H1 (cell line): Measurements from ENCODE around the gene MORC2. TPM values are rescaled to one million over a fixed set of nuclear protein-coding genes. Genes with fewer than 3 reads are reported as not detected.

Experiments used
- CTCF ChIA-PET: fragments of 300-600 bp; sonication (Branson Sonifier 250); formaldehyde crosslinking; loops from one replicate; lab custom pipeline; 2021; ENCODE audit not compliant: partially characterized antibody; lab: Charles Lee
- POLR2A ChIA-PET: fragments of 300-600 bp; sonication (Branson Sonifier 250); formaldehyde crosslinking; loops from one replicate; lab custom pipeline; 2021; ENCODE audit warnings: inconsistent platforms; ENCODE audit not compliant: partially characterized antibody; lab: Charles Lee
- DNase-seq, 2 experiments: peaks; one replicate each; pipeline versions ENCODE4 v3.0.0 to v3.0.0-alpha.2; 2010 to 2022; ENCODE audit warnings: low spot score in 2 of 2, low read depth in 1 of 2, mixed read lengths in 1 of 2
- FAIRE-seq: peaks from 2 replicates; lab custom pipeline; 2011; peaks lifted over from hg19 to GRCh38; lab: Jason Lieb, UNC
- H2AFZ ChIP-seq: 2 replicates; pipeline ENCODE4 v1.8.1; 2012; ENCODE audit warnings: low read length, inconsistent platforms
- H2AK5ac ChIP-seq: 2 replicates; pipeline ENCODE4 v1.6.1; 2013; ENCODE audit warnings: low read depth, low read length
- H2BK120ac ChIP-seq: replicated peaks from 2 replicates; pipeline ENCODE3; 2013; ENCODE audit warnings: low read depth, low read length, inconsistent platforms
- H2BK12ac ChIP-seq: 2 replicates; pipeline ENCODE4 v1.6.1; 2013; ENCODE audit warnings: low read depth, low read length
- H2BK15ac ChIP-seq: 2 replicates; pipeline ENCODE4 v1.6.1; 2013; ENCODE audit warnings: low read length
- H2BK20ac ChIP-seq: 2 replicates; pipeline ENCODE4 v1.6.1; 2013; ENCODE audit warnings: low read length
- H2BK5ac ChIP-seq: 2 replicates; pipeline ENCODE4 v1.6.1; 2013; ENCODE audit warnings: low read depth, low read length
- H3K14ac ChIP-seq: 2 replicates; pipeline ENCODE4 v1.6.1; 2013; ENCODE audit warnings: inconsistent platforms; ENCODE audit not compliant: insufficient read length
- H3K18ac ChIP-seq: 2 replicates; pipeline ENCODE4 v1.6.1; 2013; ENCODE audit warnings: low read length; ENCODE audit errors: extremely low read depth
- H3K23ac ChIP-seq: 2 replicates; pipeline ENCODE4 v1.6.1; 2013; ENCODE audit warnings: inconsistent platforms; ENCODE audit not compliant: insufficient read length
- H3K23me2 ChIP-seq: 2 replicates; pipeline ENCODE4 v1.6.1; 2013; ENCODE audit warnings: low read depth, low read length
- H3K27ac ChIP-seq: 2 replicates; pipeline ENCODE4 v1.6.1; 2011; ENCODE audit warnings: low read depth, low read length, inconsistent platforms
- H3K27me3 ChIP-seq, 4 experiments: replicated peaks in 1 of 4; 1 replicate in 1 of 4; 2 replicates in 3 of 4; pipeline versions ENCODE4 v1.6.1 to v1.8.1; 2011 to 2013; ENCODE audit warnings: low read length in 3 of 4, mild to moderate bottlenecking in 3 of 4, inconsistent platforms in 2 of 4, mixed read lengths in 2 of 4, moderate library complexity in 1 of 4; ENCODE audit not compliant: control insufficient read depth in 3 of 4, insufficient read depth in 3 of 4; ENCODE audit errors: extremely low read depth in 1 of 4
- H3K36me3 ChIP-seq, 4 experiments: 2 replicates each; pipeline versions ENCODE4 v1.6.1 to v1.8.1; 2011 to 2013; ENCODE audit warnings: mild to moderate bottlenecking in 4 of 4, low read length in 3 of 4, moderate library complexity in 2 of 4, control low read depth in 1 of 4, inconsistent platforms in 1 of 4; ENCODE audit not compliant: insufficient read depth in 4 of 4, control insufficient read depth in 2 of 4
- H3K4ac ChIP-seq: replicated peaks from 2 replicates; pipeline ENCODE3; 2013; ENCODE audit warnings: low read length, low read depth, mixed read lengths, inconsistent platforms; ENCODE audit not compliant: insufficient read length
- H3K4me1 ChIP-seq, 4 experiments: replicated peaks in 1 of 4; 1 replicate in 1 of 4; 2 replicates in 3 of 4; pipeline versions ENCODE4 v1.6.1 to v1.8.1; 2011 to 2013; ENCODE audit warnings: low read length in 3 of 4, inconsistent platforms in 2 of 4, mixed read lengths in 1 of 4; ENCODE audit not compliant: insufficient read depth in 4 of 4, control insufficient read depth in 3 of 4
- H3K4me2 ChIP-seq, 2 experiments: 2 replicates each; pipeline versions ENCODE4 v1.6.1 to v1.8.1; 2011 to 2013; ENCODE audit warnings: low read depth in 2 of 2, low read length in 2 of 2, control low read depth in 1 of 2, inconsistent platforms in 1 of 2, mild to moderate bottlenecking in 1 of 2; ENCODE audit not compliant: insufficient read depth in 1 of 2
- H3K4me3 ChIP-seq, 4 experiments: fragments of 200-600, 300-600 bp in 1 of 4; sonication (generic), shearing (Covaris generic), sonication (Bioruptor Twin) in 1 of 4; 2 replicates each; pipeline versions ENCODE4 v1.5.1 to v1.8.1; 2011 to 2016; ENCODE audit warnings: low read length in 4 of 4, low read depth in 3 of 4, control low read depth in 2 of 4, inconsistent platforms in 2 of 4, mild to moderate bottlenecking in 2 of 4, mixed read lengths in 1 of 4, moderate library complexity in 1 of 4; ENCODE audit not compliant: insufficient read depth in 2 of 4; ENCODE audit errors: extremely low read depth in 1 of 4
- H3K56ac ChIP-seq: replicated peaks from 2 replicates; pipeline ENCODE3; 2013; ENCODE audit warnings: low read depth, mild to moderate bottlenecking, mixed read lengths, low read length, inconsistent platforms; ENCODE audit not compliant: insufficient read length
- H3K79me1 ChIP-seq: 2 replicates; pipeline ENCODE4 v1.6.1; 2013; ENCODE audit warnings: low read depth, low read length, control low read depth
- H3K79me2 ChIP-seq, 2 experiments: 2 replicates each; pipeline versions ENCODE4 v1.6.1 to v1.8.1; 2012 to 2013; ENCODE audit warnings: low read length in 2 of 2, mild to moderate bottlenecking in 2 of 2, inconsistent platforms in 1 of 2; ENCODE audit not compliant: insufficient read depth in 2 of 2, control insufficient read depth in 1 of 2
- H3K9ac ChIP-seq, 4 experiments: replicated peaks in 1 of 4; 1 replicate in 1 of 4; 2 replicates in 3 of 4; pipeline versions ENCODE4 v1.6.1 to v1.8.1; 2011 to 2013; ENCODE audit warnings: low read depth in 3 of 4, low read length in 3 of 4, control low read depth in 2 of 4, mild to moderate bottlenecking in 2 of 4, moderate library complexity in 2 of 4, inconsistent platforms in 1 of 4; ENCODE audit errors: extremely low read depth in 1 of 4
- H3K9me3 ChIP-seq, 2 experiments: 2 replicates each; pipeline versions ENCODE4 v1.6.1 to v1.8.1; 2012 to 2013; ENCODE audit warnings: mild to moderate bottlenecking in 2 of 2, moderate library complexity in 2 of 2, control low read depth in 1 of 2, inconsistent platforms in 1 of 2, low read depth in 1 of 2, low read length in 1 of 2, mixed read lengths in 1 of 2; ENCODE audit not compliant: insufficient read depth in 2 of 2
- H4K20me1 ChIP-seq, 2 experiments: replicated peaks in 1 of 2; 2 replicates each; pipeline versions ENCODE3 to v1.8.1; 2011 to 2013; ENCODE audit warnings: inconsistent platforms in 2 of 2, low read length in 2 of 2, mild to moderate bottlenecking in 1 of 2; ENCODE audit not compliant: insufficient read depth in 2 of 2, control insufficient read depth in 1 of 2
- H4K5ac ChIP-seq: 2 replicates; pipeline ENCODE4 v1.6.1; 2013; ENCODE audit warnings: low read length, low read depth, mixed read lengths, inconsistent platforms; ENCODE audit not compliant: insufficient read length
- H4K8ac ChIP-seq: 2 replicates; pipeline ENCODE4 v1.8.0; 2013; ENCODE audit warnings: mild to moderate bottlenecking, moderate library complexity, low read length, inconsistent platforms; ENCODE audit not compliant: insufficient read depth; ENCODE audit errors: extremely low read depth
- H4K91ac ChIP-seq: replicated peaks from 2 replicates; pipeline ENCODE3; 2013; ENCODE audit warnings: low read length, mixed read lengths, inconsistent platforms; ENCODE audit not compliant: insufficient read length
- CBX8 ChIP-seq: fragments of 300-800, 300-1000 bp; sonication (generic); IDR thresholded peaks from 2 replicates; pipeline ENCODE4 v1.7.1; 2016; ENCODE audit warnings: low read depth, low read length, borderline replicate concordance
- CEBPB ChIP-seq: IDR thresholded peaks from 2 replicates; pipeline ENCODE4 v1.6.1; 2012; ENCODE audit warnings: low read depth, low read length
- CHD1 ChIP-seq: IDR thresholded peaks from 2 replicates; pipeline ENCODE4 v1.6.1; 2012; ENCODE audit warnings: low read depth, low read length, improper control_type of control experiment
- CREB1 ChIP-seq: IDR thresholded peaks from 2 replicates; pipeline ENCODE4 v1.6.1; 2012; ENCODE audit warnings: inconsistent platforms
- JUND ChIP-seq: IDR thresholded peaks from 2 replicates; pipeline ENCODE4 v1.6.1; 2011; ENCODE audit warnings: mild to moderate bottlenecking, improper control_type of control experiment, low read length
- KDM5A ChIP-seq: fragments of 200-600 bp; IDR thresholded peaks from 2 replicates; pipeline ENCODE4 v1.7.1; 2012; ENCODE audit warnings: mild to moderate bottlenecking, low read length, inconsistent platforms, mixed read lengths
- RNF2 ChIP-seq: fragments of 200-900, 300-1000 bp; sonication (generic); IDR thresholded peaks from 2 replicates; pipeline ENCODE4 v1.7.1; 2016; ENCODE audit warnings: borderline replicate concordance, low read depth, mild to moderate bottlenecking, antibody characterized with exemption, low read length; ENCODE audit not compliant: poor library complexity, severe bottlenecking; ENCODE audit errors: missing control alignments
- SIRT6 ChIP-seq: IDR thresholded peaks from one replicate; pipeline ENCODE4 v1.7.1; 2012; ENCODE audit warnings: low read length, inconsistent platforms
- SIX5 ChIP-seq: IDR thresholded peaks from 2 replicates; pipeline ENCODE4 v1.6.1; 2011; ENCODE audit warnings: mild to moderate bottlenecking, low read depth, low read length
- TBP ChIP-seq: IDR thresholded peaks from 2 replicates; pipeline ENCODE4 v1.6.1; 2011; ENCODE audit warnings: low read depth, low read length, improper control_type of control experiment
- ZNF274 ChIP-seq: IDR thresholded peaks from 2 replicates; pipeline ENCODE4 v1.7.0; 2012; ENCODE audit warnings: low read length, borderline replicate concordance; ENCODE audit errors: extremely low read depth
- WGBS, 2 experiments: shearing (Covaris generic) in 1 of 2; methylation state at CpG; one replicate each; pipeline versions ENCODE4 v1.1.6 to v1.1.7; 2013 to 2015; ENCODE audit warnings: low lambda C conversion rate in 2 of 2, mixed read lengths in 2 of 2, inconsistent platforms in 1 of 2, low coverage in 1 of 2, missing lambda C conversion rate in 1 of 2; ENCODE audit not compliant: insufficient replicate concordance in 2 of 2, insufficient coverage in 1 of 2, insufficient read length in 1 of 2; ENCODE audit errors: extremely low coverage in 1 of 2, missing lambda C conversion rate in 1 of 2; 5-methylcytosine and 5-hydroxymethylcytosine counted together
- polyA plus RNA-seq, 7 experiments: library from polyadenylated mRNA; depleted of rRNA in 3 of 7; stranded (reverse) in 5 of 7; unstranded in 2 of 7; fragments of >200 nt in 5 of 7; fragments of 200-250 nt in 2 of 7; gene quantifications; 1 replicate in 5 of 7; 2 replicates in 1 of 7; 4 replicates in 1 of 7; pipeline versions ENCODE4 v1.2.1 to v1.2.3, GENCODE V29; 2011 to 2013; ENCODE audit warnings: missing spikeins in 2 of 7, mixed read lengths in 2 of 7
- total RNA-seq: library from RNA; stranded (reverse); fragmentation: NEBNext Ultra II Directional; extraction: Animal tissue kit (Norgen Biotek cat#: 25700); gene quantifications from 2 replicates; pipeline ENCODE4 v1.2.1, GENCODE V29; 2021
- TF ChIP-seq, protein P1 (sequence below): IDR thresholded peaks from 2 replicates; pipeline ENCODE4 v1.6.1; 2011; ENCODE audit warnings: low read length, improper control_type of control experiment

The MORC2 gene
- total and polyA plus RNA-seq, 2 of the 8 experiments (the other 6 are each of a cell fraction or from before 2014, with no cell fraction given) = 15.4 to 68.0 TPM

DNA sequence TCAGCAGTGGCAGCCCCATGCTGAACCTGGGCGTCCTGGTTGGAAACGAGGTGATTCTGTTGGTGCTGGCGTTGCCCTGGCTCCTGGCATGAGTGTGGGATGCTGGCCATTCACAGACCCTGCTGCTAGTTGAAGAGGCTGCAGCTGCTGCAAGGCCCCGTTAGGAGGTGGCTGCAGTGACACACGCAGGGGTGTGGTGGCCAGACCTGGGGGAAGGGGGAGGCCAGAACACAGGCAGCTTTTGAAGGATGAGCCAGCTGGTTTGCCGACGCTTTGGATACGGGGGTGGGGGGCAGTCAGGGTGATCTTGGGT lies 77.2 kb downstream of the MORC2 start:
- no peak overlapping the region for H4K91ac ChIP-seq
- no peak overlapping the region for H4K5ac ChIP-seq
- TF ChIP-seq SIX5 (no peak), CEBPB (no peak), JUND (no peak), KDM5A (no peak), CREB1 (no peak), CHD1 (no peak), SIRT6 (no peak), TBP (no peak), ZNF274 (no peak), RNF2 (no peak), CBX8 (no peak)
- TF ChIP-seq, protein P1, sequence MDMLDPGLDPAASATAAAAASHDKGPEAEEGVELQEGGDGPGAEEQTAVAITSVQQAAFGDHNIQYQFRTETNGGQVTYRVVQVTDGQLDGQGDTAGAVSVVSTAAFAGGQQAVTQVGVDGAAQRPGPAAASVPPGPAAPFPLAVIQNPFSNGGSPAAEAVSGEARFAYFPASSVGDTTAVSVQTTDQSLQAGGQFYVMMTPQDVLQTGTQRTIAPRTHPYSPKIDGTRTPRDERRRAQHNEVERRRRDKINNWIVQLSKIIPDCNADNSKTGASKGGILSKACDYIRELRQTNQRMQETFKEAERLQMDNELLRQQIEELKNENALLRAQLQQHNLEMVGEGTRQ = no peak
- TF ChIP-seq, all 59 proteins: peak for 0
- no peak overlapping the region for H2BK120ac ChIP-seq
- H3K56ac ChIP-seq = no peak overlapping the region
- H2BK15ac ChIP-seq = no peak overlapping the region
- H4K8ac ChIP-seq = no peak overlapping the region
- no peak overlapping the region for H2AFZ ChIP-seq
- no peaks in the 10 kb centered on the region for H3K27me3 ChIP-seq
- peaks cover 0 to 4% (median 4%) of the 10 kb centered on the region in 4 experiments; a peak in 5 of 7 replicates for H3K4me1 ChIP-seq
- H3K14ac ChIP-seq = no peak overlapping the region
- POLR2A ChIA-PET = no interaction called here
- no peak overlapping the region for H2BK5ac ChIP-seq
- no peak overlapping the region for H2BK12ac ChIP-seq
- no peaks in the 10 kb centered on the region for H3K79me1 ChIP-seq
- 91% methylated on average over 5 of the region's 8 CpGs; no CpG with 5 or more reads in 1 of the 2 experiments for whole genome bisulfite sequencing, 2 experiments
- no peak overlapping the region for H2AK5ac ChIP-seq
- no peak overlapping the region for H3K4me2 ChIP-seq
- H4K20me1 ChIP-seq = peaks cover 1 to 3% of the 10 kb centered on the region in 2 experiments
- H3K18ac ChIP-seq = no peak overlapping the region
- FAIRE-seq (no peak), DNase-seq (no peak)
- H3K79me2 ChIP-seq = no peaks in the 10 kb centered on the region
- H3K27ac ChIP-seq = no peak overlapping the region
- no peaks in the 10 kb centered on the region for H3K23me2 ChIP-seq
- no peak overlapping the region for H2BK20ac ChIP-seq
- H3K4ac ChIP-seq = no peak overlapping the region
- H3K23ac ChIP-seq = no peak overlapping the region
- no peak overlapping the region for H3K9ac ChIP-seq
- H3K9me3 ChIP-seq = no peaks in the 10 kb centered on the region
- peaks cover 0 to 9% (median 2%) of the 10 kb centered on the region in 4 experiments; a peak in 2 of 8 replicates for H3K36me3 ChIP-seq
- CTCF ChIA-PET = interaction anchor here (0.8 to 6.2 kb wide), 35 partner anchors 8 to 446 kb away, joined by 3 to 73 read pairs (median 5); partner anchors contain the start of gene SLC35E4
- H3K4me3 ChIP-seq = no peak overlapping the region
